H1 (cell line): Measurements from ENCODE around the gene CEBPA. TPM values are rescaled to one million over a fixed set of nuclear protein-coding genes. Genes with fewer than 3 reads are reported as not detected.

ENCODE experiments used
- CTCF ChIA-PET: fragments of 300-600 bp; sonication (Branson Sonifier 250); formaldehyde crosslinking; loops from one replicate; lab custom pipeline; 2021; ENCODE audit not compliant: partially characterized antibody; lab: Charles Lee
- POLR2A ChIA-PET: fragments of 300-600 bp; sonication (Branson Sonifier 250); formaldehyde crosslinking; loops from one replicate; lab custom pipeline; 2021; ENCODE audit warnings: inconsistent platforms; ENCODE audit not compliant: partially characterized antibody; lab: Charles Lee
- DNase-seq, 2 experiments: peaks; one replicate each; pipeline versions ENCODE4 v3.0.0 to v3.0.0-alpha.2; 2010 to 2022; ENCODE audit warnings: low spot score in 2 of 2, low read depth in 1 of 2, mixed read lengths in 1 of 2
- FAIRE-seq: peaks from 2 replicates; lab custom pipeline; 2011; peaks lifted over from hg19 to GRCh38; lab: Jason Lieb, UNC
- H2AFZ ChIP-seq: 2 replicates; pipeline ENCODE4 v1.8.1; 2012; ENCODE audit warnings: low read length, inconsistent platforms
- H2AK5ac ChIP-seq: 2 replicates; pipeline ENCODE4 v1.6.1; 2013; ENCODE audit warnings: low read depth, low read length
- H2BK120ac ChIP-seq: replicated peaks from 2 replicates; pipeline ENCODE3; 2013; ENCODE audit warnings: low read depth, low read length, inconsistent platforms
- H2BK12ac ChIP-seq: 2 replicates; pipeline ENCODE4 v1.6.1; 2013; ENCODE audit warnings: low read depth, low read length
- H2BK15ac ChIP-seq: 2 replicates; pipeline ENCODE4 v1.6.1; 2013; ENCODE audit warnings: low read length
- H2BK20ac ChIP-seq: 2 replicates; pipeline ENCODE4 v1.6.1; 2013; ENCODE audit warnings: low read length
- H2BK5ac ChIP-seq: 2 replicates; pipeline ENCODE4 v1.6.1; 2013; ENCODE audit warnings: low read depth, low read length
- H3K14ac ChIP-seq: 2 replicates; pipeline ENCODE4 v1.6.1; 2013; ENCODE audit warnings: inconsistent platforms; ENCODE audit not compliant: insufficient read length
- H3K18ac ChIP-seq: 2 replicates; pipeline ENCODE4 v1.6.1; 2013; ENCODE audit warnings: low read length; ENCODE audit errors: extremely low read depth
- H3K23ac ChIP-seq: 2 replicates; pipeline ENCODE4 v1.6.1; 2013; ENCODE audit warnings: inconsistent platforms; ENCODE audit not compliant: insufficient read length
- H3K23me2 ChIP-seq: 2 replicates; pipeline ENCODE4 v1.6.1; 2013; ENCODE audit warnings: low read depth, low read length
- H3K27ac ChIP-seq: 2 replicates; pipeline ENCODE4 v1.6.1; 2011; ENCODE audit warnings: low read depth, low read length, inconsistent platforms
- H3K27me3 ChIP-seq, 4 experiments: replicated peaks in 1 of 4; 1 replicate in 1 of 4; 2 replicates in 3 of 4; pipeline versions ENCODE4 v1.6.1 to v1.8.1; 2011 to 2013; ENCODE audit warnings: low read length in 3 of 4, mild to moderate bottlenecking in 3 of 4, inconsistent platforms in 2 of 4, mixed read lengths in 2 of 4, moderate library complexity in 1 of 4; ENCODE audit not compliant: control insufficient read depth in 3 of 4, insufficient read depth in 3 of 4; ENCODE audit errors: extremely low read depth in 1 of 4
- H3K36me3 ChIP-seq, 4 experiments: 2 replicates each; pipeline versions ENCODE4 v1.6.1 to v1.8.1; 2011 to 2013; ENCODE audit warnings: mild to moderate bottlenecking in 4 of 4, low read length in 3 of 4, moderate library complexity in 2 of 4, control low read depth in 1 of 4, inconsistent platforms in 1 of 4; ENCODE audit not compliant: insufficient read depth in 4 of 4, control insufficient read depth in 2 of 4
- H3K4ac ChIP-seq: replicated peaks from 2 replicates; pipeline ENCODE3; 2013; ENCODE audit warnings: low read length, low read depth, mixed read lengths, inconsistent platforms; ENCODE audit not compliant: insufficient read length
- H3K4me1 ChIP-seq, 4 experiments: replicated peaks in 1 of 4; 1 replicate in 1 of 4; 2 replicates in 3 of 4; pipeline versions ENCODE4 v1.6.1 to v1.8.1; 2011 to 2013; ENCODE audit warnings: low read length in 3 of 4, inconsistent platforms in 2 of 4, mixed read lengths in 1 of 4; ENCODE audit not compliant: insufficient read depth in 4 of 4, control insufficient read depth in 3 of 4
- H3K4me2 ChIP-seq, 2 experiments: 2 replicates each; pipeline versions ENCODE4 v1.6.1 to v1.8.1; 2011 to 2013; ENCODE audit warnings: low read depth in 2 of 2, low read length in 2 of 2, control low read depth in 1 of 2, inconsistent platforms in 1 of 2, mild to moderate bottlenecking in 1 of 2; ENCODE audit not compliant: insufficient read depth in 1 of 2
- H3K4me3 ChIP-seq, 4 experiments: fragments of 200-600, 300-600 bp in 1 of 4; sonication (generic), shearing (Covaris generic), sonication (Bioruptor Twin) in 1 of 4; 2 replicates each; pipeline versions ENCODE4 v1.5.1 to v1.8.1; 2011 to 2016; ENCODE audit warnings: low read length in 4 of 4, low read depth in 3 of 4, control low read depth in 2 of 4, inconsistent platforms in 2 of 4, mild to moderate bottlenecking in 2 of 4, mixed read lengths in 1 of 4, moderate library complexity in 1 of 4; ENCODE audit not compliant: insufficient read depth in 2 of 4; ENCODE audit errors: extremely low read depth in 1 of 4
- H3K56ac ChIP-seq: replicated peaks from 2 replicates; pipeline ENCODE3; 2013; ENCODE audit warnings: low read depth, mild to moderate bottlenecking, mixed read lengths, low read length, inconsistent platforms; ENCODE audit not compliant: insufficient read length
- H3K79me1 ChIP-seq: 2 replicates; pipeline ENCODE4 v1.6.1; 2013; ENCODE audit warnings: low read depth, low read length, control low read depth
- H3K79me2 ChIP-seq, 2 experiments: 2 replicates each; pipeline versions ENCODE4 v1.6.1 to v1.8.1; 2012 to 2013; ENCODE audit warnings: low read length in 2 of 2, mild to moderate bottlenecking in 2 of 2, inconsistent platforms in 1 of 2; ENCODE audit not compliant: insufficient read depth in 2 of 2, control insufficient read depth in 1 of 2
- H3K9ac ChIP-seq, 4 experiments: replicated peaks in 1 of 4; 1 replicate in 1 of 4; 2 replicates in 3 of 4; pipeline versions ENCODE4 v1.6.1 to v1.8.1; 2011 to 2013; ENCODE audit warnings: low read depth in 3 of 4, low read length in 3 of 4, control low read depth in 2 of 4, mild to moderate bottlenecking in 2 of 4, moderate library complexity in 2 of 4, inconsistent platforms in 1 of 4; ENCODE audit errors: extremely low read depth in 1 of 4
- H3K9me3 ChIP-seq, 2 experiments: 2 replicates each; pipeline versions ENCODE4 v1.6.1 to v1.8.1; 2012 to 2013; ENCODE audit warnings: mild to moderate bottlenecking in 2 of 2, moderate library complexity in 2 of 2, control low read depth in 1 of 2, inconsistent platforms in 1 of 2, low read depth in 1 of 2, low read length in 1 of 2, mixed read lengths in 1 of 2; ENCODE audit not compliant: insufficient read depth in 2 of 2
- H4K20me1 ChIP-seq, 2 experiments: replicated peaks in 1 of 2; 2 replicates each; pipeline versions ENCODE3 to v1.8.1; 2011 to 2013; ENCODE audit warnings: inconsistent platforms in 2 of 2, low read length in 2 of 2, mild to moderate bottlenecking in 1 of 2; ENCODE audit not compliant: insufficient read depth in 2 of 2, control insufficient read depth in 1 of 2
- H4K5ac ChIP-seq: 2 replicates; pipeline ENCODE4 v1.6.1; 2013; ENCODE audit warnings: low read length, low read depth, mixed read lengths, inconsistent platforms; ENCODE audit not compliant: insufficient read length
- H4K8ac ChIP-seq: 2 replicates; pipeline ENCODE4 v1.8.0; 2013; ENCODE audit warnings: mild to moderate bottlenecking, moderate library complexity, low read length, inconsistent platforms; ENCODE audit not compliant: insufficient read depth; ENCODE audit errors: extremely low read depth
- H4K91ac ChIP-seq: replicated peaks from 2 replicates; pipeline ENCODE3; 2013; ENCODE audit warnings: low read length, mixed read lengths, inconsistent platforms; ENCODE audit not compliant: insufficient read length
- CEBPB ChIP-seq: IDR thresholded peaks from 2 replicates; pipeline ENCODE4 v1.6.1; 2012; ENCODE audit warnings: low read depth, low read length
- GTF2F1 ChIP-seq: IDR thresholded peaks from 2 replicates; pipeline ENCODE4 v1.6.1; 2012; ENCODE audit warnings: low read depth, low read length, improper control_type of control experiment, borderline replicate concordance
- MAFK ChIP-seq: IDR thresholded peaks from 2 replicates; pipeline ENCODE4 v1.6.1; 2012; ENCODE audit warnings: low read depth, mild to moderate bottlenecking, improper control_type of control experiment, low read length
- WGBS, 2 experiments: shearing (Covaris generic) in 1 of 2; methylation state at CpG; one replicate each; pipeline versions ENCODE4 v1.1.6 to v1.1.7; 2013 to 2015; ENCODE audit warnings: low lambda C conversion rate in 2 of 2, mixed read lengths in 2 of 2, inconsistent platforms in 1 of 2, low coverage in 1 of 2, missing lambda C conversion rate in 1 of 2; ENCODE audit not compliant: insufficient replicate concordance in 2 of 2, insufficient coverage in 1 of 2, insufficient read length in 1 of 2; ENCODE audit errors: extremely low coverage in 1 of 2, missing lambda C conversion rate in 1 of 2; 5-methylcytosine and 5-hydroxymethylcytosine counted together
- polyA plus RNA-seq, 7 experiments: library from polyadenylated mRNA; depleted of rRNA in 3 of 7; stranded (reverse) in 5 of 7; unstranded in 2 of 7; fragments of >200 nt in 5 of 7; fragments of 200-250 nt in 2 of 7; gene quantifications; 1 replicate in 5 of 7; 2 replicates in 1 of 7; 4 replicates in 1 of 7; pipeline versions ENCODE4 v1.2.1 to v1.2.3, GENCODE V29; 2011 to 2013; ENCODE audit warnings: missing spikeins in 2 of 7, mixed read lengths in 2 of 7
- total RNA-seq: library from RNA; stranded (reverse); fragmentation: NEBNext Ultra II Directional; extraction: Animal tissue kit (Norgen Biotek cat#: 25700); gene quantifications from 2 replicates; pipeline ENCODE4 v1.2.1, GENCODE V29; 2021

The CEBPA gene
- total and polyA plus RNA-seq, 2 of the 8 experiments (the other 6 are each of a cell fraction or from before 2014, with no cell fraction given), result 2.0 to 2.7 TPM

DNA sequence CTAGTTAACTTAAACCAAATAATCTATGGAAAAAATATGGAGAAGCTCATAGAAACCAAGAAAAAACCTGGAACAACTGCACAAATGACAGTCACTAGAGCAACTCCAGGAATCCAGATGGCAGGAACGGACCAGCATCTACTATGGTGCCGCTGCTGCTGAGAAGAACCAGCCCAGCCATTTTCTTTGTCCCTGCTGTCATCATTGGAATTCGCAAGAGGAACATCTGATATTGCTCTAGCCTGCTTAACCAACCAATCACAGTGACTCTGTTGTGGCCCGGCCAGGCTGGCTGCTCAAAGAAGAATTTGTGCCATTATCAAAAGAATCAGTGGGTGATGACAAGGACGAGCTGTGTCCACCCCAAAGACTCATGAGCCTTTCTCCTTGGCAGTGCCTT, 33.1 kb upstream of the CEBPA start:
- no peak overlapping the region for H2AK5ac ChIP-seq
- H2BK15ac ChIP-seq, result no peak overlapping the region
- no peak overlapping the region for H4K5ac ChIP-seq
- H3K14ac ChIP-seq, result no peak overlapping the region
- CTCF ChIA-PET, result no interaction called here
- H3K23me2 ChIP-seq, result no peaks in the 10 kb centered on the region
- no peak overlapping the region for H3K9ac ChIP-seq
- no peak overlapping the region for H3K4me2 ChIP-seq
- DNase-seq (no peak), FAIRE-seq (no peak)
- no peak overlapping the region for H3K56ac ChIP-seq
- H4K91ac ChIP-seq, result no peak overlapping the region
- H3K4ac ChIP-seq, result no peak overlapping the region
- H3K79me1 ChIP-seq, result no peaks in the 10 kb centered on the region
- H3K27ac ChIP-seq, result no peak overlapping the region
- H3K18ac ChIP-seq, result no peak overlapping the region
- WGBS, 2 experiments, result 82% methylated on average over 5 of the region's 5 CpGs; no CpG with 5 or more reads in 1 of the 2 experiments
- H2AFZ ChIP-seq, result no peak overlapping the region
- H2BK5ac ChIP-seq, result no peak overlapping the region
- no peaks in the 10 kb centered on the region for H3K27me3 ChIP-seq
- H3K4me1 ChIP-seq, result no peaks in the 10 kb centered on the region
- no peak overlapping the region for H3K4me3 ChIP-seq
- no peaks in the 10 kb centered on the region for H3K36me3 ChIP-seq
- H3K9me3 ChIP-seq, result no peaks in the 10 kb centered on the region
- H4K20me1 ChIP-seq, result no peaks in the 10 kb centered on the region
- H3K79me2 ChIP-seq, result no peaks in the 10 kb centered on the region
- no peak overlapping the region for H2BK20ac ChIP-seq
- no peak overlapping the region for H2BK120ac ChIP-seq
- no peak overlapping the region for H2BK12ac ChIP-seq
- H4K8ac ChIP-seq, result no peak overlapping the region
- H3K23ac ChIP-seq, result no peak overlapping the region
- POLR2A ChIA-PET, result no interaction called here
- TF ChIP-seq GTF2F1, result no peak
- no peak for TF ChIP-seq CEBPB
- no peak for TF ChIP-seq MAFK
